ENCODE data around the gene RNF150. TPM values are rescaled to one million over a fixed set of nuclear protein-coding genes. Genes with fewer than 3 reads are reported as not detected.

RNF150 gene
- total RNA-seq, 2 donors from 2014 or later: 2.3 to 4.6 TPM

- peak; percentile 41 to 65 (median 46) for DNase-seq
- no peak overlapping the region for H3K4me3 ChIP-seq
- intact Hi-C loops (cut with DNase I): loop anchor here (5.0 kb wide), 1 partner anchor 254 kb away; no protein-coding TSS in a partner anchor
- TF ChIP-seq POLR2A (IDR thresholded peaks at IDR 0.05) (no peak), CTCF (IDR thresholded peaks at IDR 0.05) (peak; percentile 47 to 89 (median 82))
- no peaks in the 10 kb centered on the region for H3K9me3 ChIP-seq
- 2 to 6% methylated on average over 6 of the region's 6 CpGs for WGBS, 2 donors
- ATAC-seq: peak; percentile 82
- H3K36me3 ChIP-seq (replicated peaks in 1 of 2; ENCODE audit: insufficient read depth in 1 of 2, low read depth in 2 of 2): no peaks in the 10 kb centered on the region
- H3K4me1 ChIP-seq: no peaks in the 10 kb centered on the region
- H3K27ac ChIP-seq: no peak overlapping the region
- no peaks in the 10 kb centered on the region for H3K27me3 ChIP-seq
Observed at GRCh38 chr4:140851032-140851636, 282.1 kb downstream of the RNF150 start.

- no peak for ATAC-seq
- TF ChIP-seq POLR2A (IDR thresholded peaks at IDR 0.05): no peak
- no peak for TF ChIP-seq CTCF (IDR thresholded peaks at IDR 0.05)
- intact Hi-C loops (cut with DNase I): no loop called here
Observed at GRCh38 chr4:140849526-140849925, 283.7 kb downstream of the RNF150 start.

GRCh38 chr4:140846736-140847135 is 286.5 kb downstream of the RNF150 start:
- Histone ChIP-seq H3K36me3 (replicated peaks in 1 of 2; ENCODE audit: insufficient read depth in 1 of 2, low read depth in 2 of 2) (no peaks in the 10 kb centered on the region), H3K9me3 (no peaks in the 10 kb centered on the region), H3K4me1 (no peaks in the 10 kb centered on the region), H3K4me3 (no peak overlapping the region), H3K27ac (no peak overlapping the region), H3K27me3 (no peaks in the 10 kb centered on the region)
- intact Hi-C loops (cut with DNase I): no loop called here
- DNase-seq (no peak), ATAC-seq (no peak)
- no peak for TF ChIP-seq POLR2A (IDR thresholded peaks at IDR 0.05)
- TF ChIP-seq CTCF (IDR thresholded peaks at IDR 0.05): no peak

More at GRCh38 chr4:140849526-140849925, 283.7 kb downstream of the RNF150 start:
- 77 to 93% methylated on average over 1 of the region's 1 CpG for WGBS, 2 donors
- H3K27me3 ChIP-seq: no peaks in the 10 kb centered on the region
- H3K4me1 ChIP-seq: no peaks in the 10 kb centered on the region
- H3K36me3 ChIP-seq (replicated peaks in 1 of 2; ENCODE audit: insufficient read depth in 1 of 2, low read depth in 2 of 2): no peaks in the 10 kb centered on the region
- no peak overlapping the region for H3K27ac ChIP-seq
- no peak for DNase-seq
- H3K4me3 ChIP-seq: no peak overlapping the region
- H3K9me3 ChIP-seq: no peaks in the 10 kb centered on the region

- WGBS, 2 donors: 81 to 100% methylated on average over 1 of the region's 1 CpG
- H3K36me3 ChIP-seq (replicated peaks in 1 of 2; ENCODE audit: insufficient read depth in 1 of 2, low read depth in 2 of 2): no peaks in the 10 kb centered on the region
- ATAC-seq: no peak
- no peaks in the 10 kb centered on the region for H3K9me3 ChIP-seq
- TF ChIP-seq POLR2A (IDR thresholded peaks at IDR 0.05) (no peak), CTCF (IDR thresholded peaks at IDR 0.05) (no peak)
- no peaks in the 10 kb centered on the region for H3K4me1 ChIP-seq
- no peak overlapping the region for H3K27ac ChIP-seq
- intact Hi-C loops (cut with DNase I): no loop called here
- DNase-seq: no peak
- no peak overlapping the region for H3K4me3 ChIP-seq
- H3K27me3 ChIP-seq: no peaks in the 10 kb centered on the region
Observed at GRCh38 chr4:140844061-140844460, 289.2 kb downstream of the RNF150 start.

- intact Hi-C loops (cut with DNase I): no loop called here
- WGBS, 2 donors: 84 to 92% methylated on average over 2 of the region's 2 CpGs
- H3K9me3 ChIP-seq: no peaks in the 10 kb centered on the region
- no peak overlapping the region for H3K4me3 ChIP-seq
- H3K36me3 ChIP-seq (replicated peaks in 1 of 2; ENCODE audit: insufficient read depth in 1 of 2, low read depth in 2 of 2): no peaks in the 10 kb centered on the region
- no peaks in the 10 kb centered on the region for H3K27me3 ChIP-seq
- H3K27ac ChIP-seq: no peak overlapping the region
- TF ChIP-seq CTCF (IDR thresholded peaks at IDR 0.05): no peak
- no peak for TF ChIP-seq POLR2A (IDR thresholded peaks at IDR 0.05)
- no peaks in the 10 kb centered on the region for H3K4me1 ChIP-seq
- DNase-seq (no peak), ATAC-seq (no peak)
Observed at GRCh38 chr4:140841186-140841585, 292.1 kb downstream of the RNF150 start.

All from body of pancreas (tissue), 4 donors.